A549 treated with Hydrocortisone at 1 μM for 4 hours (cell line): ENCODE data around the gene PCDHGB7. TPM values are rescaled to one million over a fixed set of nuclear protein-coding genes. Genes with fewer than 3 reads are reported as not detected.

Experiments
- total RNA-seq: library from RNA; stranded (reverse); fragments of 200-300 nt; extraction: Qiagen RNA extraction; gene quantifications from 5 replicates; pipeline ENCODE4 v1.2.3, GENCODE V29; 2022

The PCDHGB7 gene
- total RNA-seq, 1 experiment from 2014 or later = 0.02 TPM

Other genes starting within 250 kb of the PCDHGB7 start
- gene PCDHB7, start 245.0 kb upstream of the PCDHGB7 start, total RNA-seq = not detected in 5 replicates
- gene PCDHB8, start 239.9 kb upstream of the PCDHGB7 start, total RNA-seq = 0.13 to 0.36 TPM (median 0.30 TPM) in 5 replicates
- 0.05 to 0.08 TPM (median 0.05 TPM) in 4 of 5 replicates, not detected in the other for gene PCDHB16, start 235.3 kb upstream of the PCDHGB7 start, total RNA-seq
- 0.03 TPM in 1 of 5 replicates, not detected in the others for gene PCDHB9, start 230.5 kb upstream of the PCDHGB7 start, total RNA-seq
- 0.03 to 0.06 TPM (median 0.05 TPM) in 3 of 5 replicates, not detected in the others for gene PCDHB10, start 225.3 kb upstream of the PCDHGB7 start, total RNA-seq
- gene PCDHB11, start 218.1 kb upstream of the PCDHGB7 start, total RNA-seq = 0.03 to 0.08 TPM (median 0.06 TPM) in 5 replicates
- gene PCDHB12, start 209.0 kb upstream of the PCDHGB7 start, total RNA-seq = 0.06 TPM in 1 of 5 replicates, not detected in the others
- gene PCDHB13, start 203.8 kb upstream of the PCDHGB7 start, total RNA-seq = 0.06 to 0.09 TPM (median 0.09 TPM) in 4 of 5 replicates, not detected in the other
- 0.06 to 0.10 TPM (median 0.08 TPM) in 5 replicates for gene PCDHB14, start 194.3 kb upstream of the PCDHGB7 start, total RNA-seq
- 0.03 to 0.14 TPM (median 0.06 TPM) in 5 replicates for gene PCDHB15, start 172.3 kb upstream of the PCDHGB7 start, total RNA-seq
- gene SLC25A2, start 113.6 kb upstream of the PCDHGB7 start, total RNA-seq = not detected in 5 replicates
- gene TAF7, start 96.9 kb upstream of the PCDHGB7 start, total RNA-seq = 60.4 to 85.3 TPM (median 69.6 TPM) in 5 replicates
- gene PCDHGA1, start 87.2 kb upstream of the PCDHGB7 start, total RNA-seq = 0.22 to 0.38 TPM (median 0.31 TPM) in 5 replicates
- gene PCDHGA2, start 78.9 kb upstream of the PCDHGB7 start, total RNA-seq = 0.54 to 0.91 TPM (median 0.62 TPM) in 5 replicates
- not detected in 5 replicates for gene PCDHGA3, start 73.8 kb upstream of the PCDHGB7 start, total RNA-seq
- 1.3 to 2.2 TPM (median 1.6 TPM) in 5 replicates for gene PCDHGB1, start 67.6 kb upstream of the PCDHGB7 start, total RNA-seq
- 0.06 to 0.16 TPM (median 0.12 TPM) in 4 of 5 replicates, not detected in the other for gene PCDHGA4, start 62.7 kb upstream of the PCDHGB7 start, total RNA-seq
- gene PCDHGB2, start 57.7 kb upstream of the PCDHGB7 start, total RNA-seq = 0.05 to 0.13 TPM (median 0.11 TPM) in 4 of 5 replicates, not detected in the other
- 0.10 to 0.23 TPM (median 0.13 TPM) in 5 replicates for gene PCDHGA5, start 53.5 kb upstream of the PCDHGB7 start, total RNA-seq
- gene PCDHGB3, start 47.4 kb upstream of the PCDHGB7 start, total RNA-seq = 0.20 to 0.25 TPM (median 0.21 TPM) in 5 replicates
- 0.14 to 0.26 TPM (median 0.20 TPM) in 5 replicates for gene PCDHGA6, start 43.8 kb upstream of the PCDHGB7 start, total RNA-seq
- gene PCDHGA7, start 34.9 kb upstream of the PCDHGB7 start, total RNA-seq = 0.57 to 1.2 TPM (median 0.76 TPM) in 5 replicates
- 0.56 to 1.1 TPM (median 0.85 TPM) in 5 replicates for gene PCDHGB4, start 30.0 kb upstream of the PCDHGB7 start, total RNA-seq
- 0.02 to 0.05 TPM (median 0.05 TPM) in 3 of 5 replicates, not detected in the others for gene PCDHGA8, start 25.0 kb upstream of the PCDHGB7 start, total RNA-seq
- 2.0 to 2.6 TPM (median 2.3 TPM) in 5 replicates for gene PCDHGB5, start 19.7 kb upstream of the PCDHGB7 start, total RNA-seq
- 0.05 to 0.07 TPM (median 0.07 TPM) in 4 of 5 replicates, not detected in the other for gene PCDHGA9, start 14.9 kb upstream of the PCDHGB7 start, total RNA-seq
- gene PCDHGB6, start 9.7 kb upstream of the PCDHGB7 start, total RNA-seq = 0.05 to 0.18 TPM (median 0.10 TPM) in 5 replicates
- 0.02 to 0.03 TPM (median 0.02 TPM) in 3 of 5 replicates, not detected in the others for gene PCDHGA10, start 4.7 kb upstream of the PCDHGB7 start, total RNA-seq
- 0.02 to 0.06 TPM (median 0.02 TPM) in 3 of 5 replicates, not detected in the others for gene PCDHGA11, start 3.4 kb downstream of the PCDHGB7 start, total RNA-seq
- 0.03 TPM in 2 of 5 replicates, not detected in the others for gene PCDHGA12, start 12.8 kb downstream of the PCDHGB7 start, total RNA-seq
- 5.3 to 6.9 TPM (median 6.2 TPM) in 5 replicates for gene PCDHGC3, start 58.3 kb downstream of the PCDHGB7 start, total RNA-seq
- gene PCDHGC4, start 67.4 kb downstream of the PCDHGB7 start, total RNA-seq = not detected in 5 replicates
- 0.02 TPM in 1 of 5 replicates, not detected in the others for gene PCDHGC5, start 71.4 kb downstream of the PCDHGB7 start, total RNA-seq
- 94.5 to 109 TPM (median 96.9 TPM) in 5 replicates for gene DIAPH1, start 201.3 kb downstream of the PCDHGB7 start, total RNA-seq
- 47.2 to 51.9 TPM (median 48.5 TPM) in 5 replicates for gene HDAC3, start 219.2 kb downstream of the PCDHGB7 start, total RNA-seq
- 3.7 to 5.0 TPM (median 4.3 TPM) in 5 replicates for gene RELL2, start 219.3 kb downstream of the PCDHGB7 start, total RNA-seq
- gene FCHSD1, start 233.7 kb downstream of the PCDHGB7 start, total RNA-seq = 6.0 to 11.1 TPM (median 8.8 TPM) in 5 replicates